ENCODE measurements around the gene HTR1E. TPM values are rescaled to one million over a fixed set of nuclear protein-coding genes. Genes with fewer than 3 reads are reported as not detected.
"Not testable (repeated sequence)": the region's sequence is repeated elsewhere in the genome, so short reads cannot be mapped to it uniquely, and the experiment has no call there.

Gene HTR1E
- polyA plus RNA-seq (ENCODE audit: insufficient read length in 12 of 12): not detected
- long read RNA-seq, donor 1: 0 reads
- long read RNA-seq, donor 2: 0 reads
- long read RNA-seq, donor 3: 0 reads
- long read RNA-seq, donor 4: 0 reads
- long read RNA-seq, donor 5: 0 reads
- long read RNA-seq, donor 6: 0 reads
- long read RNA-seq, donor 7: 0 reads
- long read RNA-seq, donor 8: 0 reads
- long read RNA-seq, donor 9: 0 reads
- long read RNA-seq, donor 10: 0 reads
- long read RNA-seq, donor 11: 0 reads

DNA sequence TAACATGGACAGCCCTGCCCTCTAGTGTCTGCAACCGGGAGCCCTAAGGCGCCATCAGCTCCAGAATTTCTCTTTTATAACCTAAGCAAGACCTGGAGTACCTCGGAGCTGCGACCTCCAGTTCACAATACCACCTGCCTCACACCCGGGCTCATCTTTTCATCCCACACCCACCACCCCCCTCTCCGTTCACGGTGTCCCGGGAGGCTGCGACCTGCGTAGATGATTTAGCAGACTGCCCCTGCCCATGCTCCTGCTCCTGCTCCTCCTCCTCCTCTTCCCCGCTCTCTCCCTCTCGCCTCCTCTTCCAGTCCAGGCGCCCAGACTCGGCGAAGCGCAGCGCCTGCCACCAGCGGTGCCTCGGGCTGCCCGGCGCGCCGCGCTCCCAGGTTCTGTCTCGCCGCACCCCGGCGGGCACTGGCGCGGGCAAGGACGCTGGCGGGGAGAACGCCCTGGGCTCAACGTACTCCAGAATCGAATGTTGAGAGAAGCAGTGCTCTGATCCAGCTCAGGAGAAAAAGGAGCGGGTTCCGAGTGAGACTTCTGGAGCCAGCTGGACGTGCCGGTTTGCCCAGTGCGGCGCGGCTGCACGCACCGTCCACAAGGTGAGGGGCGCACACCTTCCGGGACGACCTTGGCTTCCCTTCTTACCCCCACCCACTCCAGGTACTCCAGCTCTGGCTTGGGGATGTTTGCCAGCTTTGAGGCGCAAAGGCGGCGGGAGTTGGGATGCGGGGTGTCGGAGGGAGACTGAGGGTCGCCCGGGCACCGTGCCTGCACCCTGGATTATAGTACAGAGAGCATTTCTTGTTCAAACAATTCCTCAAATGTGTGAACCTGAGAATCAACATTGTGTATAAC is at the start of gene HTR1E:
Gene HTR1E (plus strand): TSS at position 310 of the 861 bp plus-strand sequence. CDS start 77,807 bp downstream, outside the sequence.
- DNase-seq: peak; percentile 4

- no peak for DNase-seq
These were observed 49.0 kb upstream of the HTR1E start for GRCh38 chr6:86888301-86888700.

GRCh38 chr6:86897265-86897664 is 40.1 kb upstream of the HTR1E start:
- DNase-seq: not testable (repeated sequence)

GRCh38 chr6:86913795-86914194 is 23.5 kb upstream of the HTR1E start:
- DNase-seq: no peak

- no peak for DNase-seq
These were observed 20.9 kb upstream of the HTR1E start for GRCh38 chr6:86916393-86916792.

GRCh38 chr6:86927138-86927537 is 10.2 kb upstream of the HTR1E start:
- not testable (repeated sequence) for DNase-seq

GRCh38 chr6:86927859-86928258 is 9.5 kb upstream of the HTR1E start:
- not testable (repeated sequence) for DNase-seq

- no peak for DNase-seq
These were observed 3.0 kb upstream of the HTR1E start for GRCh38 chr6:86934365-86934764.

DNA sequence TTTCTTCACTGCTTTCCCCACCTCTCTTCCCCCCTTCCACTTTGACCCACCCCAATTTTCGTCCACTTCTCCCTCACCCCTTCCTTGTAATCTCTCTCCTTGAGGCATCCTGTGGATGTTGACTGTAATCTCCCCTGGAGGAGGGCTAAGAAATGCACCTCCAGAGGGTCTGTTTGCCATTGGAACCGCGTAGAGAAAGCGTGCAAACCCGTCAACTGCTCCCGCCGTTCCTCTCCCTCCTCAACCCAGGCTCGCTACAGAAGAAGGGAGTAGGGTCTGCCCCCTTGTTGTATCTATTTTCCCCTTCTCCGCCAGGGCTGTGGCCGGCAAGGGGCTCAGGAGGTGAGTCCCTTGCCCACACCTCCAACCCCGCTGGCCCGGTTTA is 502 bp upstream of the HTR1E start:
- DNase-seq: no peak

DNA sequence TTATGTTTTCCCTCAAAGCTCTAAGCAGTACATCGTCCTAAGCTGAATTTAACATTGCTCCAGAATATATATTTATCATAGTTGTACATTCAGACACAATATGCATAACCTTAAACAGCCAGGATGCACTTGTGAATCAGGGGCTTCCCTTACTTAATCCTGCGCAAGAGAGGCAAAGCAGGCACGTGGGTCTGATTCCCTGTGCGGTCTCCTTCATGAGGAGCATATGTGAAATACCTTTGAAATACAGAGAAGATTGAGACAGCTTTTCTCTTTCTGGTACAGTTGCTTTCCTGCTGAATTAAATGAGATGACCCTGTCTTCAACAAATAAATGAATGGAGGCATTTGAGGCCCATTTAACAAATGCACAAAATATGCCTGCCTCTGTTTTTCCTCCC is 1.5 kb downstream of the HTR1E start:
- no peak for DNase-seq

DNA sequence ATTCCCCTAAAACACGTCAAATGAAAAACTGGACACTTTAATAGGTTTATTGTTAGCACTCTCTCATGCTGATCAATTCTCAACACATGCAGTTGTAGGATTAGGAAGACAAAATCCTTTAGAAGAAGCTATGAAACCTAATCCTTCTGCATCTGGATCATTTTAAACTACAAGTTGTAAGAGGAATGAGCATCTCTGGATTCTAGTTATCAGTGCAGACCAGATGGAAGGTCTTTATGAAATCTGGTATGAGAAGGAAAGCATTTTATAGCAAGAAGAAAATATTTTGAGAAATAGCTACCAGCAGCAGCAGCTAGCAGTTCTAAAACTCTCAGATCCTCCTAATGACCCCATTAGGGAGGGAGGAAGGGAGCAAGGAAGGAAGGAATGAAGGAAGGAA is 4.1 kb downstream of the HTR1E start:
- DNase-seq: no peak

- no peak for DNase-seq
These were observed 5.6 kb downstream of the HTR1E start for GRCh38 chr6:86942769-86943516.

DNA sequence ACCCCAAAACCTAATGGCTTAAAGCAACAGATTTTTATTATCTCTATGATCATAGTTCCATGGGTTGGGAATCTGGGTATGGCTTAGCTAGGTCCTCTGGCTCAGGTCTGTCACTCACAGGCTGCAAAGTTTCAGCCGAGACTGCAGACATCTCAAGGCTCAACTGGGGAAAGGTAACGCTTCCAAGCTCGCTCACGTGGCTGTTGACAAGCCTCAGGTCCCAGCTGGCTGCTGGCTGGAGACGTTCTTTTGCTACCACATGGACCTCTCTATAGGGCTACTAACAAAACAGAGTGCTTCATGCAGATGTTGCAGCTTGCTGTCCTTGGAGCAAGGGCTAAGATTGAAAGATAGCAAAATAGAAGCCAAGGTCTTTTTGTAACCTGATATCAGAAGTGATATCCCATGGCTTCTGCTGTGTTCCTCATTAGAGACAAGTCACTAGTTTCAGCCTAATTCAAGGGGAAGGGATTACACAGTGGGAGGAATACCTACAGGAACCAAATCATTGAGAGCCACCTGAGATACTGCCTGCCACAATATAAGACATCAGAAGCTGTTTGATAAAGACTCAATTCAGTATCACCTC is 6.6 kb downstream of the HTR1E start:
- no peak for DNase-seq

DNA sequence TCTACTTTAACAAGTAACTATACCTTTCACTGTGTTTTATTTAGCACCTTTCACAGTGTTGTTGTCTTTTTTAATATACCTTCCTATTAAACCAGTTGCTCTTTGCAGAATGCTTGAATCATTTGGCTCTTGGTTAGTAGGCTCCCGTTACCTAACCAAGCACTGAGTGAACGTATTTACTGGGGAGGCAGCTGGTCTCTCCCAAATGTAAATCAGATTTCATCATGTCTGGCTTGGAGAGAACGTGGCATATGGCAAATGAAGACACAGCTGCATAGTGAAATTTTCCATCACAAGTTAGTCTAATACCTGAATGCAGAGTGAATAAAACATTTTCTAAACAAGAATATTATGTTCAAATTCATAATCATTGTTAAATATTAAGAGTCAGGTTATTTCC is 12.4 kb downstream of the HTR1E start:
- DNase-seq: no peak

DNA sequence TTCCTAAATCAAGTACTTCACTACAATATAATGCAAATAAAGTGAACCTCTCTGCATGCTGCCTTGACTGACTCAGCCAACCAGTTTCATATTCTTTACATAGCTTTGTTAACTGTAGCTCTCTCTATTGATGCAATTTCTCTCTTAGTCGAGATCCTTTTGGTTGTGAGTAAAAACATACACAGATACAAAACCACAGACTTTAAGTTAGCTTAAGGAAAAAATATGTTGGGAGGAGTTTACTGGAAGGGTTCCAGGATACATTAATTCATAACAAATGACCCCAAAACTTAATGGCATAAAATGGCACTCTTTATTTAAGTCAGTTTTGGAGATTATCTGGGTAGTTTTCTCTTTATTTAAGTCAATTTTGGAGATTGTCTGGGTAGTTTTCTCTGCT is 15.7 kb downstream of the HTR1E start:
- no peak for DNase-seq

DNA sequence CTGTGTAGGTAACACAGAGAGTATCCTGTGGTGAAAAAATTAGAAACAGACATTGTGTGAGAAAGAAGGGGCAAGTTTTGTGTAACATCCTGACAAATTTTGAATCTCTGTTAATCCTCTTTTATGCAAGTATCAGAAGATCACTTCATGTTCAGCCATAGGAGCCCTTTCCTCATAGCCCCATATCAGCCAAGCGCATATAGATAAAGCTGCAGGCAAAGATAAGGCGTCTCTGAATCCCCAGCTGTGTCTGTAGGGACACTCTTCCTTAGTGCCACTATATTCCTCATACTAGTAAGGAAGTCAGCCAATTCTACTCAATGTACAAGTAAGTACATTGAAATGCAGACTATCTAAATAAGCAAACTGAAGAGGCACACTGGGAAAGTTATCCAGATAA is 22.3 kb downstream of the HTR1E start:
- DNase-seq: no peak

DNA sequence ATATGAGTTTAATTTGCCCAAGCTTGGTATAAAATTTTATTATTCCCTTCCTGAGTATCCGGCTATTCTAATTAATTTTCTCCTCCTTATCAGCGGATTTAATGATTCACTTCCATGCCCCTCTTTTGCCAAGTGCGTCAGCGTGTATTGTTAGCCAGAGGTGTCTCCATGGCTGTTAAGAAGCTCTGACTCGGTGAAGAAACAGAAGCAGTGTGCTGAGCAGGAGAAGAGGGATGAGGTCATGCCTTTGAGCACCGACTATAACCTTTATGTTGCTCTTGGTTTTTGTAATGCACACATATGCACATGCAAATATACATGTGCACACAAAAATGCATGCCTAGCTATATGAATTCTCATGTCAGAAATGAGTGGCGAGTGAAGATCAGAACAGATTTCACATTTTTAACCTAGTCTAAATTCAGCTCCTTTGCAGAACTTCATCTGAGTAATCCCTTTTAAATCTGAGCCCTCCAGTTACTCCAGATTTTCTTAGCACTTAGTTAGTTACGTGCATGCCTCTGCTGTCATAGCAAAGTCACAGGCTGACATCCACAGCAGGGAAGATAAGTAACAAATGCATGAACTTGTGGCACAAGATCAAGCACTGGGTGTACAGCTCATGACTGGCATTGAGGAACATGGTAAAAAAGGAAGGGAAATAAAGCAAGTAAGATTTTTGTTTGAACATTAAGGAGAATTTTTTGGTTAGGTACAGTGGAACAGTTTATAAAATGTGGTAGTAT is 24.3 kb downstream of the HTR1E start:
- DNase-seq: no peak

DNA sequence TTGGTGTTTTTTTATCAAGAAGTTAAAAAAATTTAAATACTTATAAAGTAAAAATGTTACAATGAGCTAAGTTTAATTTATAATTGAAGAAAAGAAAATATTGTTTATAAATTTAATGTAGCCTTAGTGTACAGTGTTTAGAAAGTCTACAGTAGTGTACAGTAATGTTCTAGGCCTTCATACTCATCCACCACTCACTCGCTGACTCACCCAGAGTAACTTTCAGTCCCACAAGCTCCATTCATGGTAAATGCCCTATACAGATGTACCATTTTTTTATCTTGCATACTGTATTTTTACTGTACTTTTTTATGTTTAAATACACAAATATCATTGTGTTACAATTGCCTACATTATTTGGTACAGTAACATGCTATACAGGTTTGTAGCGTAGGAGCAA is 26.0 kb downstream of the HTR1E start:
- no peak for DNase-seq

DNA sequence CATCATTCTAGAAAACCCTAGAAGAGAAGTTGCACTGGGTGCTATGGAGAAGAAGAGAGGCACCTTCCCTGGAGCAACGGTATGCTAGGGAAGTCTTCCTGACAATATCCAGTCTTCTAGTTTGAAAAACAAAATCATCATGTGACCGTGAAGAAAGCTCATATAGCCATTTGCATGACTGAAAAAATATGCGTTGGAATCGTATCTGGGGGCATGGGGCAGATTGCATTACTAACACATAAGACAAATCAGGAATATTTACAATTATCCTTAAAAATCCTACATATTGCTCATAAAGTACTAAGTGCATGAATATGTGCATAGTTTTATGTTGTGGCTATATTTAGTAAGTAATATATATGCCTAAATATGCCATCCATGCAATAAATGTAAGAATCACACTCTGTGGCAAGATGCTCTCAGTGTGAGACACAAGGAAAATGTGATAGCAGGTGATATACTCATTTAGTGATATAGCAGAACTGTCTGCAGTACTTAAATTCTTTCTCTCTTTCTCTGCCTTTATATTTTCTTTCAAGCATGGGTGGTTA is 26.8 kb downstream of the HTR1E start:
- DNase-seq: no peak

GRCh38 chr6:86966271-86966670 is 28.9 kb downstream of the HTR1E start:
- no peak for DNase-seq

DNA sequence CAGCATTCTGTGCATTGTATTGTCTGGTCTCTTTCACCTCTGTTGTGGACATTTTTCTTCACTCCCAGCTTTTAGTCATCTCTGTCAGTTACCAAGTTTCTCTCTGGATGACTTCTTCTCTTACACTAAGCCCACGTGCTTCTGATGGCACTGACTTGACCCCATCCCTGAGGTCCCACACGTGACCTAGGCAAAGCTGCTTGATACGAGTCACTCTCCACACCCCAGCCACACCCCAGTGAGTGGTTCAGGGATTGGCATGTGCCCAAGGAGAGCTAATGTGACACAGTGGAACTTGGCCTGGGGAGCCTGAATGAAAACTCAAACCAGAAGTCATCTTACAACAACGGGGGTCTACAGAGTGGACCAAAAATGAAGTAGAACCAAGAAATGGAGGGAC is 32.2 kb downstream of the HTR1E start:
- DNase-seq: no peak
